HL-60 (cell line): Measurements from ENCODE around the gene CST9.
A peak's percentile ranks its signal among the peaks of the same experiment; 100 is the strongest.

Source experiments
- DNase-seq, 2 experiments: peaks; one replicate each; pipeline ENCODE4 v3.0.0-alpha.2; 2010 to 2020; ENCODE audit warnings: low read depth in 1 of 2, low spot score in 1 of 2
- H3K27ac ChIP-seq: fragments of 250-450 bp; sonication (Bioruptor Pico); replicated peaks from 2 replicates; pipeline ENCODE4 v1.5.1; 2020; ENCODE audit warnings: mild to moderate bottlenecking, moderate library complexity
- H3K27me3 ChIP-seq: fragments of 250-450 bp; sonication (Bioruptor Pico); 2 replicates; pipeline ENCODE4 v1.5.1; 2021; ENCODE audit warnings: mild to moderate bottlenecking, moderate library complexity; ENCODE audit not compliant: insufficient read depth, poor library complexity, severe bottlenecking
- H3K4me3 ChIP-seq: replicated peaks from 2 replicates; pipeline ENCODE4 v1.5.1; 2011; ENCODE audit warnings: mild to moderate bottlenecking, control low read depth, low read length; ENCODE audit not compliant: insufficient read depth
- GABPA ChIP-seq: IDR thresholded peaks from 2 replicates; pipeline ENCODE4 v1.6.1; 2012; ENCODE audit warnings: low read depth
- POLR2AphosphoS5 ChIP-seq: IDR thresholded peaks from 2 replicates; pipeline ENCODE4 v1.6.1; 2012; ENCODE audit warnings: low read depth
- SPI1 ChIP-seq: IDR thresholded peaks from 2 replicates; pipeline ENCODE4 v1.6.1; 2012; ENCODE audit warnings: low read depth, mild to moderate bottlenecking, borderline replicate concordance
- TF ChIP-seq, protein P1 (sequence below): IDR thresholded peaks from 2 replicates; pipeline ENCODE4 v1.6.1; 2012; ENCODE audit warnings: low read depth; ENCODE audit not compliant: insufficient replicate concordance
- TF ChIP-seq, protein P2 (sequence below): IDR thresholded peaks from one replicate; pipeline ENCODE4 v1.5.1; 2011; ENCODE audit warnings: low read length, control low read depth, inconsistent platforms; ENCODE audit not compliant: insufficient read depth

Gene CST9

DNA sequence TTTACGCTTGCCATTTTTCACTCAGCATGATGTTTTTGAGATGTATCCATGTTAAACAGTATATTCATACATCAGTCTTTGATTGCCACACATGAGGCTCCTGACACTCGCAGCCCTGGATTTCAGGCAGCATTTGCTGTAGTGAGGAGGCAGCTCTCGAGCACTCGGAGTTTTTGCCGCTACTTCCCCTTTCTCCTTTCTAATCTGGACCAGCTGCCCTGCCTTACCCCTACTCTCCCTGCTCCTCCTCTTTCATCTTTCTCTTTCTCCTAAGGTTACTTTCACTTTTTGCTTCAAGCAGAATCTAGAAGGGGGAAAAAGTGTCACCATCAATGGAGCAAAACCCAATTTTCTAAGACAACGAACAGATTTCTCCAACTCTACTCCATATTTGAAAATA is 37.9 kb upstream of the CST9 start:
- H3K27ac ChIP-seq, result no peak overlapping the region
- H3K4me3 ChIP-seq, result no peak overlapping the region
- TF ChIP-seq, protein P1, sequence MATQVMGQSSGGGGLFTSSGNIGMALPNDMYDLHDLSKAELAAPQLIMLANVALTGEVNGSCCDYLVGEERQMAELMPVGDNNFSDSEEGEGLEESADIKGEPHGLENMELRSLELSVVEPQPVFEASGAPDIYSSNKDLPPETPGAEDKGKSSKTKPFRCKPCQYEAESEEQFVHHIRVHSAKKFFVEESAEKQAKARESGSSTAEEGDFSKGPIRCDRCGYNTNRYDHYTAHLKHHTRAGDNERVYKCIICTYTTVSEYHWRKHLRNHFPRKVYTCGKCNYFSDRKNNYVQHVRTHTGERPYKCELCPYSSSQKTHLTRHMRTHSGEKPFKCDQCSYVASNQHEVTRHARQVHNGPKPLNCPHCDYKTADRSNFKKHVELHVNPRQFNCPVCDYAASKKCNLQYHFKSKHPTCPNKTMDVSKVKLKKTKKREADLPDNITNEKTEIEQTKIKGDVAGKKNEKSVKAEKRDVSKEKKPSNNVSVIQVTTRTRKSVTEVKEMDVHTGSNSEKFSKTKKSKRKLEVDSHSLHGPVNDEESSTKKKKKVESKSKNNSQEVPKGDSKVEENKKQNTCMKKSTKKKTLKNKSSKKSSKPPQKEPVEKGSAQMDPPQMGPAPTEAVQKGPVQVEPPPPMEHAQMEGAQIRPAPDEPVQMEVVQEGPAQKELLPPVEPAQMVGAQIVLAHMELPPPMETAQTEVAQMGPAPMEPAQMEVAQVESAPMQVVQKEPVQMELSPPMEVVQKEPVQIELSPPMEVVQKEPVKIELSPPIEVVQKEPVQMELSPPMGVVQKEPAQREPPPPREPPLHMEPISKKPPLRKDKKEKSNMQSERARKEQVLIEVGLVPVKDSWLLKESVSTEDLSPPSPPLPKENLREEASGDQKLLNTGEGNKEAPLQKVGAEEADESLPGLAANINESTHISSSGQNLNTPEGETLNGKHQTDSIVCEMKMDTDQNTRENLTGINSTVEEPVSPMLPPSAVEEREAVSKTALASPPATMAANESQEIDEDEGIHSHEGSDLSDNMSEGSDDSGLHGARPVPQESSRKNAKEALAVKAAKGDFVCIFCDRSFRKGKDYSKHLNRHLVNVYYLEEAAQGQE, result no peak
- TF ChIP-seq GABPA (no peak), POLR2AphosphoS5 (no peak), SPI1 (peak; percentile 57; the same call in 1 of the 2 replicates)
- TF ChIP-seq, protein P2, sequence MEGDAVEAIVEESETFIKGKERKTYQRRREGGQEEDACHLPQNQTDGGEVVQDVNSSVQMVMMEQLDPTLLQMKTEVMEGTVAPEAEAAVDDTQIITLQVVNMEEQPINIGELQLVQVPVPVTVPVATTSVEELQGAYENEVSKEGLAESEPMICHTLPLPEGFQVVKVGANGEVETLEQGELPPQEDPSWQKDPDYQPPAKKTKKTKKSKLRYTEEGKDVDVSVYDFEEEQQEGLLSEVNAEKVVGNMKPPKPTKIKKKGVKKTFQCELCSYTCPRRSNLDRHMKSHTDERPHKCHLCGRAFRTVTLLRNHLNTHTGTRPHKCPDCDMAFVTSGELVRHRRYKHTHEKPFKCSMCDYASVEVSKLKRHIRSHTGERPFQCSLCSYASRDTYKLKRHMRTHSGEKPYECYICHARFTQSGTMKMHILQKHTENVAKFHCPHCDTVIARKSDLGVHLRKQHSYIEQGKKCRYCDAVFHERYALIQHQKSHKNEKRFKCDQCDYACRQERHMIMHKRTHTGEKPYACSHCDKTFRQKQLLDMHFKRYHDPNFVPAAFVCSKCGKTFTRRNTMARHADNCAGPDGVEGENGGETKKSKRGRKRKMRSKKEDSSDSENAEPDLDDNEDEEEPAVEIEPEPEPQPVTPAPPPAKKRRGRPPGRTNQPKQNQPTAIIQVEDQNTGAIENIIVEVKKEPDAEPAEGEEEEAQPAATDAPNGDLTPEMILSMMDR, result no peak
- peak; percentile 52 to 53 for DNase-seq
- no peaks in the 10 kb centered on the region for H3K27me3 ChIP-seq

DNA sequence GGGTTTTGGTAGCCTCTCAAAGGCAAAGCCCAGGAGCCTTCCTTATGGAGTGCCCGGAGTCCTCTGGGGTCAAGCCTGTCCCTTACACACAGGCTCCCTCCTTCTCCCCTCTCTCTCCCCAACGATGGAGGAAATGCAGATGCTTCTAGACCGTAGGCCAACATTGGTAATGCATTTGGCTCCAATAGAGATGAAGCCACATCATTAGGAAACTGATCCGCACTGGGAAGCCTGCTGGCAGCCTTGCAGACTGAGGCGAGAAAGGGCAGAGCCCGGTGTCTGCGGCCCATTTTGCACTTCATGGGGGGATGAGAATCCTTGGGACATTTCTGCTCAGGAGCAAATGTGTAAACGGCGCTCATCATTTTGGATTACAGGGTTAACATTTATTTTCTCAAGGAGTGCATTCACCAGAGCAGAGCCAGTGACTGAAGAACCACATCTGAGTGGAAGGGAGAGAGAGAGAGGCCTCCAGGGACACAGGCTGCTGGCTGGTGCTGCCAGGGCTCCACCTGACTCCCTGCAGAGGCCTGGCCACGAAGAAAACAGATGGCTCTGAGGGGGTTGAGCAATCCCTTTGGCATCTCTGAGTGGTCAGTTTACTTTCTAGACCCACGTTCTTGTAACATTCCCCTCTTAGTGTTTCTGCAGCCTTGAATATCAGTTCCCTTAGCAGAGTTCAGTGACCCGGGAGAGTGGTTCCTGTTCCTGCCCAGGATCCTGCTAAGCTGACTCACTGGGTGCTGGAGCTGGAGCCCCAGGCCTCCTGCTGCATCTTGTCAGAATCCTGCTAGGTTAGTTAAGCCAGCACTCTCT is 36.4 kb upstream of the CST9 start:
- Histone ChIP-seq H3K27ac (no peak overlapping the region), H3K27me3 (no peaks in the 10 kb centered on the region), H3K4me3 (no peak overlapping the region)
- peak in 1 of 2 experiments; percentile 92 for DNase-seq
- TF ChIP-seq GABPA (no peak), SPI1 (no peak), POLR2AphosphoS5 (no peak)
- TF ChIP-seq, protein P2, result no peak
- TF ChIP-seq, protein P1, result no peak

DNA sequence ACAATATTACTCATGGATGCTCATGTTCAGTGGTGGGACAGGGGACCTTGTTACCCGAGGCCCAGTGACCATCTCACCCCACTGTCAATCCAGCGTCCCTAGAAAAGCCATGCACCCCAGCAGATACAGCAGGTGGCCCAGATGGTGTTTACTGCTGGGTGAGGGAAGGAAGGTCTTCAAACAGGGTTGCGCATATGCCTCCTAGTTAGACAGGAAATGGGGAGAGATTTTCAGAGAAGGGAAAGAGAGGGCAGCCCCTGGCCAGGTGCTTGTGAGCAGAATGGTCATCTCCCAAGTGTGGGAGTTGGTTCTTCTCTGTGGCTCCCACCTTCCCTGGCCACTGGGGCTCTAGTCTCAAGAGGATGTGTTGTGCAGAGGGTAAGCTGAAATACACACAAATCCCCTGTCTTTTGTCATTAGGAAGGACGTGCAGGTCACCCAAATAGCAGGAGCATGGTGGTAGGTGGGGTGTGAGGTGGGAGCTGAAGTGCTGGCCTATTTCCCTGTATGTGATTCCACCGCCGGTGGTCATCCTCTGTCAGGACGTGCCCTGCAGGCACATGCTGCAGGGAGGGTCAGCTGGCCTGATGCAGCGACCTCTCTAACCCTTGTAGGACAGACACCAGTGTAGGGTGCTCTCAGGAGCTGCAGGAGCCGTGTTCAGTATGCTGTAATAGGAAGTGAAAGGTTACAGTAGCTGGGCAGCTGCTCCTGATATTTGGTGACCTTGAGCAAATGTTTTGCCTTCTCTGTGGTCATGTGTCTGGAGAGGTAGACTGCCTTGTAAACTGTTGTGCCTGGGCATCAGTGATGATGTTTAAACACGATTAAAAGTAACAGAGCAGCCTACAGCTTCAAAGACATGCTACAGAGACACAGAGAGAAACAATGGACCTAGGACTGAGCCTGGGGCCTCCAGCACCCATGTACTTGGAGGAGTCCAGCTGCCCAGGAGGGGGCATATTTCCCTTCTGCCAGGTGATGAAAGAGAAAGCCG is 35.3 kb upstream of the CST9 start:
- Histone ChIP-seq H3K27me3 (no peaks in the 10 kb centered on the region), H3K27ac (no peak overlapping the region), H3K4me3 (no peak overlapping the region)
- no peak for DNase-seq
- TF ChIP-seq GABPA (no peak), POLR2AphosphoS5 (no peak), SPI1 (no peak)
- TF ChIP-seq, protein P1, result no peak
- TF ChIP-seq, protein P2, result no peak
